ENCODE measurements around the gene RBM8A.
A peak's percentile ranks its signal among the peaks of the same experiment; 100 is the strongest.

RBM8A gene

GRCh38 chr1:145874646-145875045 is 52.6 kb downstream of the RBM8A start:
- DNase-seq (ENCODE audit: low spot score), result no peak

DNA sequence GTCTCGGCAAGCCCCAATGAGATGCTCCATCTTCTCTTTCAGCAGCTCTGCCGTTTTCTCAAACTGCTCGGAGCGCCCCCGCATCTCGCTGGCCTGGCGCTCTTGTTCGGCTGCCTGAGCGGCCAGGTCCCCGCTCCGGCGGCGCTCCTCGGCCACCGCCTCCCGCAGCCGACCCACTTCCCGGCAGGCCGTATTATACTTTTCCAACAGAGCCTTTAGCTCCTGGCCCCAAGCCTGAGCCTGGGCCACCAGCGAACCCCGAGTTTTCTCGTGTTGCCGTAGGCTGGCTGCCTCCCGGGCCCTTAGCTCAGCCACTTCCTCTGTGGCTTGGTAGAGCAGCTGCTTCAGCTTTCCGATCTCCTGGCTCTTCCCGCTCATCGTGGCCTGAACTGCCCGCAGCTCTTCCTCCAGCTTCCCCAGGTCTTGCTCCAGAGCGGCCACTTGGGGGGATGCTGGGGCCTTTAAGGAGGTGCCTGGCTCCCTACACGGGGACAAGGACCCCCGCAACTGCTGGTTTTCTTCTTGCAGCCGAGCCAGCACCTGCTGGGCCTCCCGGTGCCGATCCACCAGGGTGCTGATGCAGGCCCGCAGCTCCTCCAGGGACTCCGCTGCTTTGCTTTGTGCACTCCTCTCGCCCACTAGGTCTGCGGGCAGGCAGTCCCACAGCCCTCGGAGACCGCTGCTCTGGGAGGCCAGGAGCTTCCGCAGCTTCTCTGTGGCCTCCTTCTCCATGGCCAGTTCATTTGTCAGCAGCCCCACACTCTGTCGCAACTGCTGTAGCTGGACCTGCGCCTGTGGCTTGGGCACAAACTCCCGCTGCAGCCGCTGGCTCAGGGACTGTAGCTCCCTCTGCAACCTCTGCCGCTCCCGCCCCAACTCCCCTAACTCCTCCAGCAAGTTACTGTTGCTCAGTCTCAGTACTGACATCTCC is 55.0 kb downstream of the RBM8A start:
- peak; percentile 12 for DNase-seq (ENCODE audit: low spot score)

Measured in CD4-positive, alpha-beta T cell treated with Interleukin-15 for 4 hours (primary cell).